ENCODE data around the gene TPST2. TPM values are rescaled to one million over a fixed set of nuclear protein-coding genes. Genes with fewer than 3 reads are reported as not detected.

Gene TPST2
- polyA plus RNA-seq, 3 donors: 62.8 to 83.8 (median 69.5) TPM

DNA sequence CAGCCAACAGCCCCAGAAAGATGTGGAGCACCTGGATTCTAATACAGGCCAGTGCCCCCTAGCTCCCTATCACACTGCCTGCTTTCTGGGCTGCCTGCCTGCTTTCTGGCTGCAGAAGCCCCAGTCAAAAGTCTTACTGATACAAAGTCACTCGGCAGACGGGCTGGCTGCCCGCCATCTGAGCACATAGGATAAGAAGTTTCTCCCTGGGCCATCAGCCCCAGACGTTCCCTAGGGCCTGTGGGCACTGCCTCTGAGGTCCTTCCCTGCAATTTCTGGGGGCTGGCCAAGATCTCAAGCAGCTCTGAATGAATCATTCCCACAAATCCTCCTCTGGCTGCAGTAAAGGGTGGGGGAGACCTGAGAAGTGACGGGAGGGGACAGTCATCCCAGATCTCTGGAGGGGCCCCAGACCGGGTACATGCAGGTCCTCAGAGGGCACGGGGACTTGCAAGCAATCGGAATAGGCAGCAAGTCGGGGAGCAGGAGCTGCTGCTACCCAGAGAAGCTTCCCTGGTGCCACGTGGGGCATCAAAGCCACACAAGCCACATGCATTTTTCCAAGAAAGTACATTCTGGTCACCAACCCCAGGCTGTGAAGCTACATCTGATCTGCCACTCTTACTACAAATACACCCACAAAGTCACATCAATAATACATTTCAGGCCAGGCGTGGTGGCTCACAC is 4.7 kb downstream of the TPST2 start:
- TF ChIP-seq, protein P1, sequence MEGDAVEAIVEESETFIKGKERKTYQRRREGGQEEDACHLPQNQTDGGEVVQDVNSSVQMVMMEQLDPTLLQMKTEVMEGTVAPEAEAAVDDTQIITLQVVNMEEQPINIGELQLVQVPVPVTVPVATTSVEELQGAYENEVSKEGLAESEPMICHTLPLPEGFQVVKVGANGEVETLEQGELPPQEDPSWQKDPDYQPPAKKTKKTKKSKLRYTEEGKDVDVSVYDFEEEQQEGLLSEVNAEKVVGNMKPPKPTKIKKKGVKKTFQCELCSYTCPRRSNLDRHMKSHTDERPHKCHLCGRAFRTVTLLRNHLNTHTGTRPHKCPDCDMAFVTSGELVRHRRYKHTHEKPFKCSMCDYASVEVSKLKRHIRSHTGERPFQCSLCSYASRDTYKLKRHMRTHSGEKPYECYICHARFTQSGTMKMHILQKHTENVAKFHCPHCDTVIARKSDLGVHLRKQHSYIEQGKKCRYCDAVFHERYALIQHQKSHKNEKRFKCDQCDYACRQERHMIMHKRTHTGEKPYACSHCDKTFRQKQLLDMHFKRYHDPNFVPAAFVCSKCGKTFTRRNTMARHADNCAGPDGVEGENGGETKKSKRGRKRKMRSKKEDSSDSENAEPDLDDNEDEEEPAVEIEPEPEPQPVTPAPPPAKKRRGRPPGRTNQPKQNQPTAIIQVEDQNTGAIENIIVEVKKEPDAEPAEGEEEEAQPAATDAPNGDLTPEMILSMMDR (IDR thresholded peaks at IDR 0.05): no peak
- Mint-ChIP-seq H3K4me3 (peak overlapping the region in 1 of 2 donors; percentile 39), H3K27me3 (ENCODE audit: low read depth in 3 of 3) (no peaks in the 10 kb centered on the region), H3K36me3 (peaks cover 31 to 56% of the 10 kb centered on the region in 2 donors), H3K9me3 (peaks cover 0 to 2% (median 0%) of the 10 kb centered on the region in 7 donors), H3K4me1 (peaks cover 60% of the 10 kb centered on the region), H3K27ac (peak overlapping the region in 3 of 7 donors; percentile 33 to 47 (median 33))
- WGBS (ENCODE audit: insufficient coverage): 49% methylated on average over 10 of the region's 11 CpGs
- H3K27ac ChIP-seq (ENCODE audit: low read depth in 1 of 2, low read length in 2 of 2): no peak overlapping the region
- no peak overlapping the region for H3K4me3 ChIP-seq (replicated peaks in 1 of 3; ENCODE audit: low read depth in 2 of 3, low read length in 3 of 3)
- no peak overlapping the region for H3K9ac ChIP-seq (ENCODE audit: insufficient read depth, low read length, poor library complexity, severe bottlenecking)
- peaks cover 86% of the 10 kb centered on the region for H3K79me2 ChIP-seq (ENCODE audit: insufficient read depth, low read length)
- H3K27me3 ChIP-seq (ENCODE audit: control insufficient read depth in 2 of 2, insufficient read depth in 2 of 2, low read length in 2 of 2): no peaks in the 10 kb centered on the region
- no peaks in the 10 kb centered on the region for H3K9me3 ChIP-seq (replicated peaks in 1 of 2; ENCODE audit: control insufficient read depth in 1 of 2, insufficient read depth in 1 of 2, low read length in 2 of 2)
- H2AFZ ChIP-seq (ENCODE audit: insufficient read depth, low read depth, low read length, poor library complexity, severe bottlenecking): no peak overlapping the region
- intact Hi-C loops (cut with micrococcal nuclease): loop anchor here (5.0 to 10.0 kb wide), 3 partner anchors 43 to 158 kb away; partner anchors contain the start of gene ASPHD2 (in 1 of the 2)
- H3K4me2 ChIP-seq (replicated peaks; ENCODE audit: extremely low read depth, low read length, poor library complexity, severe bottlenecking): no peak overlapping the region
- peaks cover 9 to 40% of the 10 kb centered on the region in 2 donors for H3K36me3 ChIP-seq (replicated peaks in 1 of 2; ENCODE audit: control insufficient read depth in 1 of 2, insufficient read depth in 2 of 2, low read length in 2 of 2)
- H3K4me1 ChIP-seq (ENCODE audit: control insufficient read depth in 1 of 2, insufficient read depth in 2 of 2, low read length in 2 of 2): peaks cover 37 to 39% of the 10 kb centered on the region in 2 donors
- DNase-seq: no peak
- H4K20me1 ChIP-seq (ENCODE audit: insufficient read depth, low read length): peaks cover 80% of the 10 kb centered on the region

DNA sequence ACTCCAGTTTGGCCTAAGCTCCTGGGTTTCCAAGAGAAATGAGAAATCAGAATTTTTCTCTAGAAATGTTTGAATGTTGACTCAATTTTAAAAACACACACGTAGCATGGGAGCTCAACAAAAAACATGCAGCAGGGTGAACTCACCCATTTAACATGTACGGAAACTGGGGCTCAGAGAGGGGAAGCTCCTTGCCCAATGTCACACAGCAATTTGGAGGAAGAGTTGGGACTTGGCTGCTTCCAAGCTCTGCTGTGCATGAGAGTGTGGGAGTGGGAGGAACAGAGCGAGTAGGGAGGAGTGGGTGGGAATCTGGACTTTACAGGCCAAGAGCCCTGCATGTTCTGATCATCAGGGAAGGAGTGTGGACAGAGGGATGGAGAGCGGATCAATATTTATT is 5.9 kb downstream of the TPST2 start:
- Mint-ChIP-seq H3K27ac (peak overlapping the region in 2 of 7 donors; percentile 10 to 54), H3K4me1 (peaks cover 68% of the 10 kb centered on the region), H3K27me3 (ENCODE audit: low read depth in 3 of 3) (no peaks in the 10 kb centered on the region), H3K4me3 (no peak overlapping the region), H3K9me3 (peaks cover 0 to 2% (median 0%) of the 10 kb centered on the region in 7 donors), H3K36me3 (peaks cover 31 to 60% of the 10 kb centered on the region in 2 donors)
- WGBS (ENCODE audit: insufficient coverage): no CpG with 5 or more reads among the region's 4 CpGs
- no peak overlapping the region for H3K9ac ChIP-seq (ENCODE audit: insufficient read depth, low read length, poor library complexity, severe bottlenecking)
- DNase-seq: no peak
- peaks cover 9 to 40% of the 10 kb centered on the region in 2 donors for H3K36me3 ChIP-seq (replicated peaks in 1 of 2; ENCODE audit: control insufficient read depth in 1 of 2, insufficient read depth in 2 of 2, low read length in 2 of 2)
- H3K4me3 ChIP-seq (replicated peaks in 1 of 3; ENCODE audit: low read depth in 2 of 3, low read length in 3 of 3): no peak overlapping the region
- H3K27ac ChIP-seq (ENCODE audit: low read depth in 1 of 2, low read length in 2 of 2): no peak overlapping the region
- peaks cover 89% of the 10 kb centered on the region for H4K20me1 ChIP-seq (ENCODE audit: insufficient read depth, low read length)
- H3K4me1 ChIP-seq (ENCODE audit: control insufficient read depth in 1 of 2, insufficient read depth in 2 of 2, low read length in 2 of 2): peaks cover 42 to 48% of the 10 kb centered on the region in 2 donors
- intact Hi-C loops (cut with micrococcal nuclease): loop anchor here in 1 of 2 donors (10.0 kb wide), 1 partner anchor 91 kb away; no protein-coding TSS in a partner anchor
- H3K9me3 ChIP-seq (replicated peaks in 1 of 2; ENCODE audit: control insufficient read depth in 1 of 2, insufficient read depth in 1 of 2, low read length in 2 of 2): no peaks in the 10 kb centered on the region
- H3K27me3 ChIP-seq (ENCODE audit: control insufficient read depth in 2 of 2, insufficient read depth in 2 of 2, low read length in 2 of 2): no peaks in the 10 kb centered on the region
- no peak overlapping the region for H2AFZ ChIP-seq (ENCODE audit: insufficient read depth, low read depth, low read length, poor library complexity, severe bottlenecking)
- H3K79me2 ChIP-seq (ENCODE audit: insufficient read depth, low read length): peaks cover 88% of the 10 kb centered on the region
- TF ChIP-seq, protein P1 (IDR thresholded peaks at IDR 0.05): no peak
- no peak overlapping the region for H3K4me2 ChIP-seq (replicated peaks; ENCODE audit: extremely low read depth, low read length, poor library complexity, severe bottlenecking)

All from CD14-positive monocyte (primary cell).